HepG2 (cell line): ENCODE measurements around the gene KCNRG. TPM values are rescaled to one million over a fixed set of nuclear protein-coding genes. Genes with fewer than 3 reads are reported as not detected.

ENCODE experiments used
- AFF4 ChIP-seq: sonication (generic); formaldehyde crosslinking; IDR thresholded peaks from 2 replicates; pipeline ENCODE4 v1.4.0; 2020; ENCODE audit warnings: missing genetic modification reagents
- AKAP8 ChIP-seq: sonication (generic); formaldehyde crosslinking; IDR thresholded peaks from 2 replicates; pipeline ENCODE4 v1.5.1; 2020; ENCODE audit warnings: mild to moderate bottlenecking, missing genetic modification reagents
- NFE2L1 ChIP-seq: sonication (generic); formaldehyde crosslinking; IDR thresholded peaks from 2 replicates; pipeline ENCODE4 v1.4.0; 2020; ENCODE audit warnings: missing genetic modification reagents, mild to moderate bottlenecking, borderline replicate concordance
- NPAS2 ChIP-seq: sonication (generic); formaldehyde crosslinking; IDR thresholded peaks from 2 replicates; pipeline ENCODE4 v1.8.0; 2022; ENCODE audit warnings: mild to moderate bottlenecking, missing genetic modification reagents, borderline replicate concordance
- PRDM10 ChIP-seq: sonication (generic); formaldehyde crosslinking; IDR thresholded peaks from 2 replicates; pipeline ENCODE4 v1.4.0; 2020; ENCODE audit warnings: low read depth, missing genetic modification reagents
- RNF2 ChIP-seq: fragments of 450-650 bp; conservative IDR thresholded peaks from 2 replicates; pipeline ENCODE4 v1.6.1; 2016; ENCODE audit warnings: low read depth
- SNAPC5 ChIP-seq: sonication (generic); formaldehyde crosslinking; IDR thresholded peaks from 2 replicates; pipeline ENCODE4 v1.8.1; 2023; ENCODE audit warnings: mild to moderate bottlenecking, missing genetic modification reagents, borderline replicate concordance
- ZBED4 ChIP-seq: sonication (generic); formaldehyde crosslinking; IDR thresholded peaks from 2 replicates; pipeline ENCODE4 v1.4.0; 2020; ENCODE audit warnings: missing genetic modification reagents, borderline replicate concordance
- ZBTB42 ChIP-seq: sonication (generic); formaldehyde crosslinking; IDR thresholded peaks from 2 replicates; pipeline ENCODE4 v1.5.0; 2020; ENCODE audit warnings: mild to moderate bottlenecking, missing genetic modification reagents
- ZFP36L2 ChIP-seq: sonication (generic); formaldehyde crosslinking; IDR thresholded peaks from 2 replicates; pipeline ENCODE4 v1.4.0; 2020; ENCODE audit warnings: missing genetic modification reagents
- ZNF574 ChIP-seq: sonication (generic); formaldehyde crosslinking; IDR thresholded peaks from 2 replicates; pipeline ENCODE4 v1.4.0; 2020; ENCODE audit warnings: missing genetic modification reagents
- polyA plus RNA-seq, 8 experiments: library from polyadenylated mRNA; depleted of rRNA in 3 of 8; stranded (reverse) in 7 of 8; unstranded in 1 of 8; fragments of >200 nt; fragmentation: Illumina TruSeq in 4 of 8; extraction: Trizol in 4 of 8; gene quantifications; 2 replicates each; pipeline versions ENCODE4 v1.2.1 to v1.2.3, GENCODE V29; 2011 to 2016; ENCODE audit warnings: low read depth in 4 of 8, missing spikeins in 1 of 8, mixed read lengths in 1 of 8; ENCODE audit not compliant: insufficient read depth in 1 of 8
- total RNA-seq, 5 experiments: library from RNA; depleted of rRNA; stranded (reverse); fragments of >200 nt; fragmentation: Illumina TruSeq; extraction: Trizol; gene quantifications; 2 replicates each; pipeline ENCODE4 v1.2.3, GENCODE V29; 2016; ENCODE audit warnings: low read depth in 1 of 5

Gene KCNRG
- total and polyA plus RNA-seq, 2 of the 13 experiments (the other 11 are each of a cell fraction or from before 2014, with no cell fraction given), result 1.0 to 1.5 TPM

GRCh38 chr13:50053844-50054243 is 38.6 kb downstream of the KCNRG start (continued):
- TF ChIP-seq NPAS2 (CRISPR knock-in tag) (no peak), ZBTB42 (CRISPR knock-in tag) (no peak), ZBED4 (CRISPR knock-in tag) (no peak), ZNF574 (CRISPR knock-in tag) (no peak), AFF4 (no peak), SNAPC5 (CRISPR knock-in tag) (no peak), RNF2 (no peak), NFE2L1 (CRISPR knock-in tag) (no peak), AKAP8 (CRISPR knock-in tag) (no peak), PRDM10 (CRISPR knock-in tag) (no peak), ZFP36L2 (CRISPR knock-in tag) (no peak)
